NCI-H2107 (cell line): ENCODE data around the gene LAMA1.

Experiments used
- DNase-seq: peaks from one replicate; lab custom pipeline; 2025; lab: John Stamatoyannopoulos, UW

Gene LAMA1

DNA sequence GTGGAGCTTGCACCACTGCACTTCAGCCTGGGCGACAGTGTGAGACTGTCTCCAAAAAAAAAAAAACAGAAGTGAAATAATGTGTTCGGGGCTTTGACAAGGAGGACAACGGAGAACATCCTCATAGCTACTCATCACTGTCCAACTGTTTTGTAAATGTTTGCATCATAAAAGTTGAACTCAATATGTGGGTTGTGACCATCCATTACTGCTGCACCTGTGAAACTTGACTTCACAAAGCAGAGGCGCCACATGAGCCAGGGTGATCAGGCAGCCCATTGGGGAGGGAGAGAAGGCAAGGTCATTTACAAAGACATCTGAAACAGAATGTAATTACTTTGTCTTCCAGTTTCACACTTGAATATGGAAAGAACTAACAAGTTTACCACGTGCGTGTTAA, 61.6 kb downstream of the LAMA1 start:
- DNase-seq: no peak

GRCh38 chr18:7049951-7050350, 67.6 kb downstream of the LAMA1 start:
- DNase-seq: no peak

GRCh38 chr18:7048081-7048480, 69.5 kb downstream of the LAMA1 start:
- no peak for DNase-seq

DNA sequence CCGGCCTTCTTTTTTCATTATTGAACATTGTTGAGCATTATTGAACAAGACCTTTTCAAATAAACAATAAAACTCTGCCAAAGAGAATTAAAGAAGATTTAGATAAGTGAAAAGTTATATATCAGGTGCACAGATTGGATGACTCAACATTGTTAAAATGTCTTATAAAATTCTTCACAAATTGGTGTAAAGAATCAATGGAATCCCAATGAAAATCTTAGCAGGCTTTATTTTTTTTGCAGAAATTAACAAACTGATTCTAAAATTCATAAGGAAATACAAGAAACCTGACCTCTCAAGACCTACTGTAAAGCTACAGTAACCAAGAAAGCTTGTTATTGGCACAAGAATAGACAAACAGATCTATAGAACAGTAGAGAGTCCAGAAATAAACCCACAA, 70.3 kb downstream of the LAMA1 start:
- no peak for DNase-seq

DNA sequence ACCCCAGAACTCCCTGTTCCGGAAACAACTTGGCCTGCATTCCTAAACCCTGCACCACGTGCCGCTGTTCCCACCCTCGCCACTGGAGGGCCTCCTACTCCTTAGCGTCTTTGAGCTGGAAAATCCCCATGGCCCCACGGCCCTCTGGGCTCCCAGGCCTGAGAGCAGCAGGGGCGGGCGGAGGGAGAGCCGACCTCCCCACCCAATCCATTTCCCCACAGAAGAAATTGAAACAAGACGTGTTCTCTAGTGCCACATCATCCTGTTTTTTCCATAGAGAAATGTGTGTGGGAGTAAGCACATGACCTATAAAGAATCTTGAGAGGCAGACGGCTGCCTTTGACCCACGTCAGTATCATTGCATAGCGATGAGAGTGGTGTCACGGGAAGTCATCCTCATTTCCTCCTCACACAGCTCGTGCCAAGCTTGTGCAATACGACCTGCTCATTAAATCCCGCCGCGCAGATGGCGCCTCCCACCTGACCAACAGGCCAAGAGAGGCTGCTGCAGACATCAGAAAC, 79.2 kb downstream of the LAMA1 start:
- DNase-seq: peak; percentile 38

DNA sequence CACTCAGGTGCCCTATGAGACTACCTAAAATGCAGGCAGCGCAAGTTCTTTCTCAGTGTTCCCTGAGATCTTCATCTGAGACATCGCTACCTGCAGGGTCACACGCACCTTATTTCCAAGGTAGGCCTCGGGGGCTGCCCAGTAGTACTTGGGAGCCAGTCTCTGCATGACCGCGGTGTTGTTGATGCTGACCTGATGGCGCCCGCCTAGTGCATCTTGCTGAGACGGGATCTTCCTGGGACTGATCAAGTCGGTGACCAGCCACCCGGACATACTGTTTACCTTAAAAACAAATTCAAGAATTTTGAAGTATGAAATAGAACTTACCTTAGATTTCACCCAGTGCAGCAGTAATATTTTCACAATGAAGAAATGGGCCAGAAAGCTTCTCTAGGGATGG, 80.1 kb downstream of the LAMA1 start:
- DNase-seq: no peak

- DNase-seq: no peak
Measured at GRCh38 chr18:7035807-7036206, 81.8 kb downstream of the LAMA1 start.

- DNase-seq: no peak
Measured at GRCh38 chr18:7034924-7035323, 82.7 kb downstream of the LAMA1 start.

DNA sequence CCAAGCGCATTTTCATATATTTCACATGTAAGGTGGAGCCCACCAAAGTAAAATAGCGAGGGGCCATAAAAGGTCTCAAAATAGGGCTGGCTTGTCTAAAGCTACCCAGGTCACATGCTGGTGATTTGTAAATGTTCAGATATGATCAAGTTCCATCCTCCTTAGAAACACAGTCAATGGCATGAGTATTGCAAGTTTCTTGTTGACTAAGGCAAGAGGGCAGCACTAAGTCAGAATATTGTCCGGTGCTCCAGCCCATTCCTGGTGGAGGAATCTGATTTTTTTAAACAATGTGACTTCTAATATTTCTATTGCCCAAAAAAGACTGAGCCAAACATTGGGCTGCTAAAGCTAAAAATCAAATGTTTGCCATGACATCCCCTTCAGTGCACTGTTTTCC, 85.1 kb downstream of the LAMA1 start:
- no peak for DNase-seq

DNA sequence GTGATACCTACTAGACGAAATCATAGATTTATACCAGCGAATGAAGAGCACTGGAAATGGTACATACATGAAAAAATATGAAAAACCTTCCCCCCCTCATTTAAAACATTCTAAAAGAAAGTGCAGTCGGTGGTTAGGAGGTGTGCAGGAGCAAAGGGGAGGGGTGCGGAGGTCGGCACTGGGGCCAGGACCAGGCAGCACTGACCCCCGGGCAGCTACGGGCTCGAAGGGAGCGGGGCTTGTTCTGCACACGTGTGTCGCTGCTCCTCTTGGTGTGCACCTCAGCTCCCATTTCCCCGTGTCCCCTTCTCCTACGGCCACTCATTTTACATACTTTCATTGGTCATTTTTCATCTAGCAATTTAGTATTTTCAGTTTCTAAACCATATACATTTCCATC, 89.0 kb downstream of the LAMA1 start:
- DNase-seq: no peak

DNA sequence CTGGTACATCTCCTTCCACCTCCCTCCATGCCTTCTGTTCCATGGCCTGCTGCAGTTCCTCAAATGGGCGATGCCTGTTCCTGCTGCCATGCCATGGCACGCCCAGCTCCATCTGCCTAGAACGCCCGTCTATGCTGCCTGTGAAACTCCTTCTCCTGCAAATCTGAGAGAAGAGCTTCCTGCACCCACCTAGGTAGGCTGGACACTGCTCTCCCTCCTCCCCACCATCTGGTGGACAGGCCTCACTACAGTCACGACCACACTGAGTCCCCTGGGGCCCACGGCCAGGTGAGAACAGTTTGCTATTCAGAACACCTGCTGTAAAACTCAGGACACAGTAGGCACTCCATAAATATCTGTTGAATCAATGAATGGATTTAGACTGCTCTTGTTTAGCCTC, 92.4 kb downstream of the LAMA1 start:
- DNase-seq: no peak

GRCh38 chr18:7023581-7023980, 94.0 kb downstream of the LAMA1 start:
- DNase-seq: no peak

GRCh38 chr18:7023063-7023580, 94.5 kb downstream of the LAMA1 start:
- no peak for DNase-seq

DNA sequence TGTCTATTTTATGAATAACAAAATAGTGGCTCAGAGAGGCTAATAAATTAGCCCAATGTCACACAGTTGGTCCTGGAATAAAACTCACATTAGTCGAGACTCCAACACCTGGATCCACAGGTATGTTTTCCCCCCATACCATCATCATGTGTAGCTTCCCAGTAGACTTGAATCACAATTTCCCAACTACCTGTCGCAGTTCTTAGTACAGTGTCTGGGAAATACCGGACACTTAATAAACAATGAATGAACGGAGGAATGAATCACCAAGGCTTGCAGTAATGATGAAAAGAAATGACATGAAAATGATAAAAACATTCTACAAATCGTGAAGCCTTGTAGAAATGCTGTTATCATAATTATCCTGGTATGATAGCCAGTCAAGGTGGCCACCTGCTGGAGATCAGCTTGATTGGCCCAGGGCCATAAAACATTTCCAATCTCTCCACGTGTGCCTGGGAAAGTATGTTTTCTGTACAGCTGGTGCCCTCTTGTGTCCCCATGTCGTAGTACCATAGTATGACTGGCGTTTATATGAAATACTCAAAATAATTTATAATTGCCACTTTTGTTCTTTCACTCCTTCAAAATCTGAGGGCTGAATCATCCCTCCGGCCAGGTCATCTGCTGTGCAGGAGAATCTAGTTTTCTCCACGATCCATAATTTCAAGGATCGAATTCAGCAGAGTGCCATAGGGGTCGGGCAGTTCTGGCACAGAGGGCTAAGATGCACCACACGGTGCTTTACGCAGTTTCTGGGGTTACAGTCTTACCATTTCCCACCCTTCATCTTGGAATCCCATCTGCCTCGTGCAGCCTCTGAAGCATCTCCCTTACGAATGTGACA, 95.4 kb downstream of the LAMA1 start:
- peak; percentile 46 for DNase-seq

DNA sequence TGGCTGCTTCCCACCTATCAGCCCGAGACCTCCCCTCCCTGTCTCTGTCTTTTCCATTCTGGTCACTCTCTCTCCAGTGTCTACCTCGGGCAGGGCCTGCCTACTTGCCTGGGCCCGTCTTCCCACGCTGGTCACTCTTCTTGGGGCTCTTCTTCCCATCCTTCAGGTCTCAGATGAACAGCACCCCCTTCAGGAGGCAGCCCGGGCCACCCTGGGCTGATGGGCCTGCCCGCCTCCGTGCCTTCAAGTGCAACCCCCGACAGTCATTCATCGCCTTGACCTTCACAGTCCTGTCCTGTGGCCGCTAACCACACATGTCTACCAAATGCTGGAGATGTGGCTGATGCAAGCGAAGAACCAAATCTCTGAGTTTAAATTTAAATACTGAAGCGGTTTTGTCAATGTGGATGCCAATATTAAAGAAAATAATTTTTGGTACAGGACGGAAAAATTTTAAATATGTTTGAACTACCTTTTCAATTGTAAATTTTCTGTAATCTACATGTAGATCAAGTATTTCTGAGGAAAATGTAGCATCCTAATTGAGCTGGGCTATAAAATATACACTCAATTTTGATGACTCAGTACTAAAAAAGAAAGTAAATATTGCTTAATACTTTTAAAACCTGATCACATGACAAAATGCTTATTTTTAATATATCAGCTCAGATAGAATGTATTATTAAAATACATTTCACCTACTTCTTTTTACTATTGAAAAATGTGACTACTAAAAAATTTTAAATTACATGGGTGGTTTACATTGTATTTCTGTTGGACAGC, 96.4 kb downstream of the LAMA1 start:
- DNase-seq: no peak

DNA sequence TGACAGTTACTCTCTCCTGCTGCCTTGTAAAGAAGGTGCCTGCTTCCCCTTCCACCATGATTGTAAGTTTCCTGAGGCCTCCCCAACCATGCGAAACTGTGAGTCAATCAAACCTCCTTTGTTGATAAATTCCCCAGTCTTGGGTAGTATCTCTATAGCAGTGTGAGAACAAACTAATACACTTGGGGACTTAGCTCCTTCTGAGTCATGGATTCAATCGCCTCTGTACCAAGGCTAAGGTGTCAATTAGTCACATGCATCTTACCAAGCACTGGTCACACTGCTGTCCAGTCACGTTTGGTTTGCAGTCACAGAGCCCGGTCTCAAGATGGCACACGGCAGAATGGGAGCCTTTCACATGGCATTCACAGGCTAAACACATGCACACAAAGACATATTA, 100.6 kb downstream of the LAMA1 start:
- no peak for DNase-seq

- no peak for DNase-seq
Measured at GRCh38 chr18:7011142-7011541, 106.5 kb downstream of the LAMA1 start.

- DNase-seq: no peak
Measured at GRCh38 chr18:7004009-7004408, 113.6 kb downstream of the LAMA1 start.

- DNase-seq: no peak
Measured at GRCh38 chr18:7002107-7002506, 115.5 kb downstream of the LAMA1 start.

DNA sequence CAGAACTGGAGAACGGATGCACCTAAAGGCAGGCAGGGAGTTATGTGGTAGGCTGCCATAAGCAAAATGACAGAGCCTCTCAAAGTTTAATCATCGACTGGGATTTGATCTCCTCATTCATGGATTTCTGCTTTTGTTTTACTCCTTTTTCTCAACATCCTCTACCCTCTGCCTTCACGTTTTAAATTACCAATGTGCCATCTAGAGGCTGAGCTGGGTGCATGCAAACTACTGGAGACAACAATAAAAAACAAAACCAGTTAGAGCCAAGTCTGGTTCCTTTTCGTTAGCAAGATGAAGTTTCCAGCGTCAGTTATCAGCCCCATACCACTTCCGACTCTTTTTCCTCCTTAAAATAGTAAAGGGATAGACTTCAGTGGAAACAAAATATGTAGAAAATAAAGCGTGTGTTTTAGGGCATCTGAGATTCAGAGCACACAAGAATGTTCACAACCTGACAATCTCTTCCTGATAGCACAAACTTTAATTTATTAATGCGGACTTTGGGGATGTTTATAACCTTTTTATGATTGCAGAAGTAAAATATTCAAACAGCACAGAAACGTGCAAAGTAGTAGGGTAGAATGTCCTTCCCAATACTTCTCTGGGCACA, 117.0 kb downstream of the LAMA1 start:
- DNase-seq: no peak

GRCh38 chr18:6997808-6998207, 119.8 kb downstream of the LAMA1 start:
- no peak for DNase-seq

- no peak for DNase-seq
Measured at GRCh38 chr18:6994771-6995430, 122.7 kb downstream of the LAMA1 start.
